H9 (cell line): ENCODE measurements around the gene OR2T5. TPM values are rescaled to one million over a fixed set of nuclear protein-coding genes. Genes with fewer than 3 reads are reported as not detected.
"Not testable (repeated sequence)": the region's sequence is repeated elsewhere in the genome, so short reads cannot be mapped to it uniquely, and the experiment has no call there.

Experiments
- DNase-seq: peaks from one replicate; pipeline ENCODE4 v3.0.0-alpha.2; 2017
- H2AFZ ChIP-seq: one replicate; pipeline ENCODE4 v1.6.1; 2013; ENCODE audit warnings: mild to moderate bottlenecking, low read length, control low read depth, moderate library complexity
- H2AK5ac ChIP-seq: 2 replicates; pipeline ENCODE4 v1.6.1; 2013; ENCODE audit warnings: low read length, control low read depth, mixed read lengths; ENCODE audit not compliant: insufficient read length
- H2BK120ac ChIP-seq: one replicate; pipeline ENCODE4 v1.6.1; 2013; ENCODE audit warnings: low read depth, mild to moderate bottlenecking, low read length, control low read depth, inconsistent platforms; ENCODE audit not compliant: poor library complexity, severe bottlenecking
- H2BK12ac ChIP-seq: 2 replicates; pipeline ENCODE4 v1.6.1; 2013; ENCODE audit warnings: low read length, control low read depth, mixed read lengths, low read depth; ENCODE audit not compliant: insufficient read length
- H2BK15ac ChIP-seq: 2 replicates; pipeline ENCODE4 v1.6.1; 2013; ENCODE audit warnings: low read depth, low read length, control low read depth
- H2BK20ac ChIP-seq: one replicate; pipeline ENCODE4 v1.6.1; 2013; ENCODE audit warnings: low read depth, mild to moderate bottlenecking, low read length, control low read depth, inconsistent platforms; ENCODE audit not compliant: poor library complexity, severe bottlenecking
- H2BK5ac ChIP-seq: 2 replicates; pipeline ENCODE4 v1.6.1; 2013; ENCODE audit warnings: low read length, control low read depth, mixed read lengths; ENCODE audit not compliant: insufficient read length
- H3K14ac ChIP-seq: 2 replicates; pipeline ENCODE4 v1.6.1; 2013; ENCODE audit warnings: low read length, control low read depth; ENCODE audit not compliant: insufficient read depth
- H3K18ac ChIP-seq: 2 replicates; pipeline ENCODE4 v1.6.1; 2013; ENCODE audit warnings: low read depth, mild to moderate bottlenecking, mixed read lengths, low read length, control low read depth; ENCODE audit not compliant: insufficient read length
- H3K23ac ChIP-seq: 2 replicates; pipeline ENCODE4 v1.6.1; 2013; ENCODE audit warnings: low read length, control low read depth, mixed read lengths, low read depth; ENCODE audit not compliant: insufficient read length
- H3K23me2 ChIP-seq: 2 replicates; pipeline ENCODE4 v1.6.1; 2013; ENCODE audit warnings: low read depth, mild to moderate bottlenecking, mixed read lengths, low read length, control low read depth; ENCODE audit not compliant: insufficient read length, poor library complexity, severe bottlenecking
- H3K27ac ChIP-seq: 2 replicates; pipeline ENCODE4 v1.5.1; 2013; ENCODE audit warnings: low read length, control low read depth, mixed read lengths, low read depth; ENCODE audit not compliant: insufficient read length
- H3K27me3 ChIP-seq: 2 replicates; pipeline ENCODE4 v1.6.1; 2013; ENCODE audit warnings: low read length, control low read depth, inconsistent platforms; ENCODE audit not compliant: insufficient read depth
- H3K4ac ChIP-seq: 2 replicates; pipeline ENCODE4 v1.6.1; 2013; ENCODE audit warnings: low read depth, mild to moderate bottlenecking, control low read depth, inconsistent platforms, low read length, moderate library complexity
- H3K4me1 ChIP-seq: 2 replicates; pipeline ENCODE4 v1.6.1; 2013; ENCODE audit warnings: low read length, control low read depth, inconsistent platforms; ENCODE audit not compliant: insufficient read depth
- H3K4me2 ChIP-seq: 2 replicates; pipeline ENCODE4 v1.6.1; 2013; ENCODE audit warnings: low read length, control low read depth, mixed read lengths; ENCODE audit not compliant: insufficient read length, insufficient read depth
- H3K56ac ChIP-seq: 2 replicates; pipeline ENCODE4 v1.6.1; 2013; ENCODE audit warnings: low read depth, mild to moderate bottlenecking, mixed read lengths, low read length, control low read depth; ENCODE audit not compliant: insufficient read length
- H3K79me1 ChIP-seq: 2 replicates; pipeline ENCODE4 v1.6.1; 2013; ENCODE audit warnings: low read depth, mild to moderate bottlenecking, moderate library complexity, low read length, control low read depth, inconsistent platforms; ENCODE audit not compliant: insufficient read depth, poor library complexity, severe bottlenecking
- H3K79me2 ChIP-seq: 2 replicates; pipeline ENCODE4 v1.6.1; 2013; ENCODE audit warnings: low read length, control low read depth, inconsistent platforms; ENCODE audit not compliant: insufficient read depth
- H3K9ac ChIP-seq: 2 replicates; pipeline ENCODE4 v1.6.1; 2013; ENCODE audit warnings: low read length, control low read depth, mixed read lengths; ENCODE audit not compliant: insufficient read length; ENCODE audit errors: extremely low read depth
- H3K9me3 ChIP-seq: one replicate; pipeline ENCODE4 v1.6.1; 2013; ENCODE audit warnings: low read depth, low read length, inconsistent platforms; ENCODE audit not compliant: control insufficient read depth
- H3T11ph ChIP-seq: one replicate; pipeline ENCODE4 v1.6.1; 2013; ENCODE audit warnings: mild to moderate bottlenecking, low read length, control low read depth, inconsistent platforms
- H4K20me1 ChIP-seq: one replicate; pipeline ENCODE4 v1.6.1; 2013; ENCODE audit not compliant: control insufficient read depth, insufficient read length, insufficient read depth
- H4K5ac ChIP-seq: 2 replicates; pipeline ENCODE4 v1.6.1; 2013; ENCODE audit warnings: low read depth, mild to moderate bottlenecking, mixed read lengths, low read length, control low read depth; ENCODE audit not compliant: insufficient read length
- H4K8ac ChIP-seq: replicated peaks from 2 replicates; pipeline ENCODE4 v1.6.1; 2013; ENCODE audit warnings: low read length, control low read depth, mixed read lengths, low read depth; ENCODE audit not compliant: insufficient read length
- H4K91ac ChIP-seq: 2 replicates; pipeline ENCODE4 v1.6.1; 2013; ENCODE audit warnings: low read depth, mild to moderate bottlenecking, moderate library complexity, mixed read lengths, low read length, control low read depth; ENCODE audit not compliant: insufficient read length
- H3K27ac Mint-ChIP-seq, 3 experiments: 2 replicates in 2 of 3; 3 replicates in 1 of 3; pipeline ENCODE4 v1.8.0; 2020 to 2021; ENCODE audit warnings: mixed read lengths in 3 of 3, mild to moderate bottlenecking in 1 of 3, moderate library complexity in 1 of 3
- H3K27me3 Mint-ChIP-seq: 2 replicates; pipeline ENCODE4 v1.8.0; 2021; ENCODE audit warnings: low read depth, mild to moderate bottlenecking, moderate library complexity, mixed read lengths
- H3K36me3 Mint-ChIP-seq, 3 experiments: 2 replicates in 2 of 3; 3 replicates in 1 of 3; pipeline ENCODE4 v1.8.0; 2020 to 2021; ENCODE audit warnings: low read depth in 3 of 3, mixed read lengths in 3 of 3; ENCODE audit not compliant: insufficient read depth in 1 of 3
- H3K4me1 Mint-ChIP-seq, 2 experiments: 2 replicates each; pipeline ENCODE4 v1.8.0; 2020; ENCODE audit warnings: mixed read lengths in 2 of 2
- H3K4me3 Mint-ChIP-seq, 2 experiments: 2 replicates in 1 of 2; 3 replicates in 1 of 2; pipeline ENCODE4 v1.8.0; 2020 to 2021; ENCODE audit warnings: mild to moderate bottlenecking in 2 of 2, mixed read lengths in 2 of 2, moderate library complexity in 1 of 2
- H3K9me3 Mint-ChIP-seq, 2 experiments: 2 replicates in 1 of 2; 3 replicates in 1 of 2; pipeline ENCODE4 v1.8.0; 2020; ENCODE audit warnings: mild to moderate bottlenecking in 2 of 2, mixed read lengths in 2 of 2, moderate library complexity in 1 of 2
- WGBS: extraction: QIAGEN DNeasy Blood & Tissue Kit; methylation state at CpG from one replicate; pipeline ENCODE4 v1.1.7; 2013; ENCODE audit warnings: missing lambda C conversion rate, low lambda C conversion rate, mixed read lengths; ENCODE audit not compliant: insufficient read length; ENCODE audit errors: extremely low coverage; 5-methylcytosine and 5-hydroxymethylcytosine counted together
- long read RNA-seq: library from polyadenylated mRNA; unstranded; transcript quantifications from one replicate; pipeline ENCODE4 v2.0.0, GENCODE V29; 2020
- total RNA-seq: library from RNA; stranded (reverse); gene quantifications from 2 replicates; pipeline ENCODE4 v1.2.1, GENCODE V29; 2021

The OR2T5 gene
- not detected in 2 replicates for total RNA-seq
- long read RNA-seq: 0 reads

GRCh38 chr1:248488289-248488688 is at the start of gene OR2T5:
OR2T5 (plus strand) TSS chr1:248488589; CDS start chr1:248488589, 0 bp downstream.
- H3K4me2 ChIP-seq, H3K27ac ChIP-seq, H3K79me1 ChIP-seq, H2AFZ ChIP-seq, H3K4ac ChIP-seq, H3K27me3 Mint-ChIP-seq, H3K79me2 ChIP-seq, H3K56ac ChIP-seq, H4K5ac ChIP-seq, H2BK12ac ChIP-seq, H3K36me3 Mint-ChIP-seq, H3K9me3 ChIP-seq, H3K18ac ChIP-seq, H2BK15ac ChIP-seq, H3K23ac ChIP-seq, H2BK120ac ChIP-seq, H3T11ph ChIP-seq, H2BK20ac ChIP-seq, H3K4me1 Mint-ChIP-seq, H3K4me3 Mint-ChIP-seq, H2BK5ac ChIP-seq, H3K27me3 ChIP-seq, DNase-seq, H4K91ac ChIP-seq, H3K14ac ChIP-seq, H2AK5ac ChIP-seq, H4K20me1 ChIP-seq, H3K27ac Mint-ChIP-seq, H3K9ac ChIP-seq, H4K8ac ChIP-seq, H3K9me3 Mint-ChIP-seq, H3K4me1 ChIP-seq, H3K23me2 ChIP-seq: not testable (repeated sequence)
- no CpG with 5 or more reads among the region's 6 CpGs for WGBS

GRCh38 chr1:248438668-248439067 is 49.7 kb upstream of the OR2T5 start:
- H3K56ac ChIP-seq, H3K27me3 Mint-ChIP-seq, H3K4me3 Mint-ChIP-seq, H3K27me3 ChIP-seq, H2BK12ac ChIP-seq, H3K4me1 ChIP-seq, H2AFZ ChIP-seq, H3K4ac ChIP-seq, H2AK5ac ChIP-seq, H3K79me2 ChIP-seq, H2BK5ac ChIP-seq, H3K27ac ChIP-seq, H3K18ac ChIP-seq, H3K23me2 ChIP-seq, H3T11ph ChIP-seq, DNase-seq, H4K20me1 ChIP-seq, H4K5ac ChIP-seq, H3K14ac ChIP-seq, H3K79me1 ChIP-seq, H3K36me3 Mint-ChIP-seq, H3K27ac Mint-ChIP-seq, H4K8ac ChIP-seq, H3K4me2 ChIP-seq, H3K9ac ChIP-seq, H3K23ac ChIP-seq, H3K4me1 Mint-ChIP-seq, H4K91ac ChIP-seq, H2BK20ac ChIP-seq, H2BK15ac ChIP-seq, H2BK120ac ChIP-seq: not testable (repeated sequence)
- H3K9me3 ChIP-seq: peaks cover 26% of the 10 kb centered on the region
- no CpG with 5 or more reads among the region's 1 CpG for WGBS
- H3K9me3 Mint-ChIP-seq: peaks cover 55 to 59% of the 10 kb centered on the region in 2 experiments
